MCF 10A (cell line): ENCODE results near the gene CIT. TPM values are rescaled to one million over a fixed set of nuclear protein-coding genes. Genes with fewer than 3 reads are reported as not detected.
"Not testable (repeated sequence)": the region's sequence is repeated elsewhere in the genome, so short reads cannot be mapped to it uniquely, and the experiment has no call there.

Experiments used
- BruUV-seq: library from RNA; stranded (reverse); fragments of 400-500 nt; replicated peaks from 2 replicates; lab custom pipeline; 2021; lab: Mats Ljungman, UMichigan
- CTCF ChIA-PET: fragments of 300-600 bp; sonication (Branson Sonifier 250); formaldehyde crosslinking; extraction: SDS; loops from one replicate; lab custom pipeline; 2021; ENCODE audit warnings: antibody characterized with exemption, inconsistent platforms; lab: Yijun Ruan, JAX
- POLR2A ChIA-PET: fragments of 300-600, 350-650 bp; sonication (Branson Sonifier 250); formaldehyde crosslinking; extraction: SDS; loops from one replicate; lab custom pipeline; 2020; ENCODE audit warnings: antibody characterized with exemption, inconsistent platforms; lab: Yijun Ruan, JAX
- DNase-seq: peaks from one replicate; pipeline ENCODE4 v3.0.0-alpha.2; 2018; ENCODE audit not compliant: unreplicated experiment
- H3K27ac Mint-ChIP-seq: one replicate; pipeline ENCODE4 v1.8.0; 2022; ENCODE audit warnings: mild to moderate bottlenecking, low read depth, mixed read lengths; ENCODE audit not compliant: unreplicated experiment
- H3K27me3 Mint-ChIP-seq: one replicate; pipeline ENCODE4 v1.8.0; 2022; ENCODE audit warnings: mixed read lengths; ENCODE audit not compliant: insufficient read depth, unreplicated experiment
- H3K36me3 Mint-ChIP-seq: one replicate; pipeline ENCODE4 v1.8.0; 2022; ENCODE audit warnings: mild to moderate bottlenecking, moderate library complexity, mixed read lengths; ENCODE audit not compliant: insufficient read depth, unreplicated experiment
- H3K4me1 Mint-ChIP-seq: one replicate; pipeline ENCODE4 v1.8.0; 2022; ENCODE audit warnings: mixed read lengths; ENCODE audit not compliant: insufficient read depth, unreplicated experiment
- H3K4me3 Mint-ChIP-seq: one replicate; pipeline ENCODE4 v1.8.0; 2022; ENCODE audit warnings: mild to moderate bottlenecking, moderate library complexity, mixed read lengths; ENCODE audit not compliant: unreplicated experiment
- H3K9me3 Mint-ChIP-seq: one replicate; pipeline ENCODE4 v1.8.0; 2022; ENCODE audit warnings: mixed read lengths; ENCODE audit not compliant: unreplicated experiment
- intact Hi-C: fragments of 100-400 bp; cut with micrococcal nuclease; formaldehyde crosslinking; loops from 2 replicates; pipeline ENCODE4 v1.14.1; 2022
- total RNA-seq: library from RNA; stranded (reverse); gene quantifications from 2 replicates; pipeline ENCODE4 v1.2.3, GENCODE V29; 2022
- TF ChIP-seq, protein P1 (sequence below): fragments of 200-600 bp; IDR thresholded peaks from one replicate; pipeline ENCODE4 v1.8.0; 2022; ENCODE audit warnings: antibody characterized with exemption, mild to moderate bottlenecking; ENCODE audit not compliant: unreplicated experiment

Gene CIT
- total RNA-seq, 1 experiment from 2014 or later, result 25.0 TPM

DNA sequence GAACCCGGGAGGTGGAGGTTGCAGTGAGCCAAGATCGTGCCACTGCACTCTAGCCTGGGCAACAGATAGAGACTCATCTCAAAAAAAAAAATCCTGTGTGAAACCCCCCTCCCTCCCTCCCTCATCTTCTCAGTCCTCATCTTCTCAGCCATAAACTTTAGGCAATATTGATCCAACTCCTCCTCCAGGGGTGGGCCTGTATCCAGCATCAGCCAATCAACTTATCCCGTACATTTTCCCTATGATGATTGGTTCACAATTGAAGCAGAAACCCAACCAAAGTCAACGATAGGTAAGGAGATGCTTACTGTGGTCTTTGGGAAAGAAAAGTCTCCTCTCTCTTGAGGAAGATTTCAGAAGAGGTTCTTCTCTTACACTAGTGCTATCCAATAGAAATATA is 33.5 kb upstream of the CIT start:
- TF ChIP-seq, protein P1, sequence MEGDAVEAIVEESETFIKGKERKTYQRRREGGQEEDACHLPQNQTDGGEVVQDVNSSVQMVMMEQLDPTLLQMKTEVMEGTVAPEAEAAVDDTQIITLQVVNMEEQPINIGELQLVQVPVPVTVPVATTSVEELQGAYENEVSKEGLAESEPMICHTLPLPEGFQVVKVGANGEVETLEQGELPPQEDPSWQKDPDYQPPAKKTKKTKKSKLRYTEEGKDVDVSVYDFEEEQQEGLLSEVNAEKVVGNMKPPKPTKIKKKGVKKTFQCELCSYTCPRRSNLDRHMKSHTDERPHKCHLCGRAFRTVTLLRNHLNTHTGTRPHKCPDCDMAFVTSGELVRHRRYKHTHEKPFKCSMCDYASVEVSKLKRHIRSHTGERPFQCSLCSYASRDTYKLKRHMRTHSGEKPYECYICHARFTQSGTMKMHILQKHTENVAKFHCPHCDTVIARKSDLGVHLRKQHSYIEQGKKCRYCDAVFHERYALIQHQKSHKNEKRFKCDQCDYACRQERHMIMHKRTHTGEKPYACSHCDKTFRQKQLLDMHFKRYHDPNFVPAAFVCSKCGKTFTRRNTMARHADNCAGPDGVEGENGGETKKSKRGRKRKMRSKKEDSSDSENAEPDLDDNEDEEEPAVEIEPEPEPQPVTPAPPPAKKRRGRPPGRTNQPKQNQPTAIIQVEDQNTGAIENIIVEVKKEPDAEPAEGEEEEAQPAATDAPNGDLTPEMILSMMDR, result no peak
- Mint-ChIP-seq H3K4me1 (no peaks in the 10 kb centered on the region), H3K27ac (no peak overlapping the region), H3K36me3 (no peaks in the 10 kb centered on the region), H3K27me3 (no peaks in the 10 kb centered on the region), H3K9me3 (no peaks in the 10 kb centered on the region), H3K4me3 (no peak overlapping the region)
- no peak for DNase-seq
- BruUV-seq, result no TSS peak
- POLR2A ChIA-PET, result no interaction called here
- intact Hi-C loops, result no loop called here
- CTCF ChIA-PET, result interaction anchor here (1.7 kb wide), 1 partner anchor 28 kb away, joined by 4 read pairs; no protein-coding TSS in a partner anchor

DNA sequence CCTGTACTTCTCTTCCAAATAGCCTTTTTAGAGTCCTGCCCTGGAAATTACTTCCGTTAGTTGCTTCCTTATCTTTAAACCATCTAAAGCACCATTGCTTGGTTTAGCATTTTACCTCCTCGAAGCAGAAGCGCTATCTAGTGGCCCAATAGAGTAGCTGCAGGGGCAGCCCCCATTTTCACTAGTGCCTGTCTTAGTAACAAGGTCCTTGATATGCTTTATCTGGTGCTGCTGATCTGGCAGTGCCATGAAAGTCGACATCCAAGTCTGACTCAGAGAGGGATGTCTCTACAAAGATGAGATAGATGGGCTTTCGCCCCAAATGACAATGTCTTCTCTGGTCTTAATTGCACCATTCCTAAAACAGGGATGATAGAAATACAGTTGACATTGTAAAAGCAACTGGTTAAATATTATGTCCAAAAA is 25.0 kb upstream of the CIT start:
- Mint-ChIP-seq H3K36me3 (no peaks in the 10 kb centered on the region), H3K9me3 (no peaks in the 10 kb centered on the region), H3K4me1 (peaks cover 10% of the 10 kb centered on the region), H3K27me3 (no peaks in the 10 kb centered on the region), H3K4me3 (no peak overlapping the region), H3K27ac (no peak overlapping the region)
- intact Hi-C loops, result loop anchor here (1.0 to 5.0 kb wide), 5 partner anchors 36 to 235 kb away; partner anchors contain the start of gene PRKAB1
- no TSS peak for BruUV-seq
- ChIA-PET CTCF (interaction anchor here (0.6 to 3.5 kb wide), 11 partner anchors 11 to 207 kb away, joined by 3 to 17 read pairs (median 4); no protein-coding TSS in a partner anchor), POLR2A (interaction anchor here (0.8 to 1.3 kb wide), 2 partner anchors 121 to 234 kb away, joined by 3 to 5 read pairs; partner anchors contain the start of gene PRKAB1)
- peak; percentile 78 for DNase-seq
- TF ChIP-seq, protein P1, result peak; percentile 86

DNA sequence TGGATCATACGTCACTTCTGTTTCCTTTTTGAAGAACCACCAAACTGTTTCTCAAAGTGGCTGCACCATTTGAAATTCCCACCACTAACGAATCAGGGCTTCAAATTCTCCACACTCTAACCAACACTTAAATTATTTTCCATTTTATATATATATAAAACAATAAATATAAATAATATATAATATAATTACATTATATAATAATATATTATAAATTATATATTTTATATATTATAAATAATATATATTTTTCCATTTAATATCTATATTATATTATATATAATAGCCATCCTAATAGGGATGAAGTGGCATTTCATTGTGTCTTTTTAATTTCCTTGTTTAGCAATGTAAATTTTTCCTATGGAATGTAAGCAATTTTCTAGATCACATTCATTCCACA is 24.6 kb upstream of the CIT start:
- H3K9me3 Mint-ChIP-seq, result no peaks in the 10 kb centered on the region
- peaks cover 10% of the 10 kb centered on the region for H3K4me1 Mint-ChIP-seq
- intact Hi-C loops, result loop anchor here (1.0 to 5.0 kb wide), 5 partner anchors 37 to 234 kb away; partner anchors contain the start of gene PRKAB1
- H3K27me3 Mint-ChIP-seq, result no peaks in the 10 kb centered on the region
- no peak for DNase-seq
- ChIA-PET POLR2A (interaction anchor here (0.8 to 1.3 kb wide), 2 partner anchors 120 to 234 kb away, joined by 3 to 5 read pairs; partner anchors contain the start of gene PRKAB1), CTCF (interaction anchor here (1.0 to 3.5 kb wide), 3 partner anchors 97 to 207 kb away, joined by 3 to 12 read pairs (median 3); no protein-coding TSS in a partner anchor)
- TF ChIP-seq, protein P1, result no peak
- BruUV-seq, result no TSS peak
- H3K27ac Mint-ChIP-seq, result no peak overlapping the region
- no peak overlapping the region for H3K4me3 Mint-ChIP-seq
- H3K36me3 Mint-ChIP-seq, result no peaks in the 10 kb centered on the region

DNA sequence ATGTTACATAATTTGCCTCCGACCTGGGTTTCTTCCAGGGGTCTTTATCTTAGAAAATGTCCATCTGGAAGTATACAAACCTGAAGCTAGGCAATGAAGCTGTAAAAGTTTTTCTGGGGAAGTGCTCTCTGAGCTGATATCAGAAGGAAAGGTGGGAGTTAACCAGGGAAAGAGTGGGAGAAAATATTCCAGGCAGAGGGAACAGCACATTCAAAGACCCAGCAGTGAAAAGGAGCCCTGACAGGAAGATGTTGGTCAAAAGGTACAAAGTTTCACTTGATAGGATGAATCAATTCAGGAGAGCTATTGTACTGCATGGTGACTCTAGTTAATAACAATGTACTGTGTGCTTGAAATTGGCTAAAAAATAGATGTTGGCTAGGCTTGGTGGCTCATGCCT is 17.8 kb upstream of the CIT start:
- peaks cover 7% of the 10 kb centered on the region for H3K9me3 Mint-ChIP-seq
- ChIA-PET CTCF (interaction anchor here (0.5 to 0.9 kb wide), 2 partner anchors 9 to 1710 kb away, joined by 3 to 4 read pairs; no protein-coding TSS in a partner anchor), POLR2A (interaction anchor here (0.7 kb wide), 1 partner anchor 770 kb away, joined by 3 read pairs; no protein-coding TSS in a partner anchor)
- peaks cover 6% of the 10 kb centered on the region for H3K36me3 Mint-ChIP-seq
- no peaks in the 10 kb centered on the region for H3K4me1 Mint-ChIP-seq
- intact Hi-C loops, result no loop called here
- H3K4me3 Mint-ChIP-seq, result no peak overlapping the region
- no peak overlapping the region for H3K27ac Mint-ChIP-seq
- no TSS peak for BruUV-seq
- no peak for DNase-seq
- TF ChIP-seq, protein P1, result no peak
- H3K27me3 Mint-ChIP-seq, result peaks cover 17% of the 10 kb centered on the region

DNA sequence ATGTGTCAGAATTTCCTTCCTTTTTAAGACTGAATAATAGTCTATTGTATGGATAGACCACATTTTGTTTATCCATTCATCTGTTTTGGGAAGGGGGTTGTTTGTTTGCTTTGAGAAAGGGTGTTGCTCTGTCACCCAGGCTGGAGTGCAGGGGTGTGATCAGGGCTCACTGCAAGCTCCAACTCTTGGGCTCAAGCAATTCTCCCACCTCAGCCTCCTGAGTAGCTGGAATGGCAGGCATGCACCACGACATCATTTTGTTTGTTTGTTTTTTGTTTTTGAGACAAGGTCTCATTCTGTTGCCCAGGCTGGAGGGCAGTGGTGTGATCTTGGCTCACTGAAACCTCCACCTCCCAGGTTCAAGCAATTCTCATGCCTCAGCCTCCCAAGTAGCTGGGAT is 15.5 kb upstream of the CIT start:
- H3K27me3 Mint-ChIP-seq, result peaks cover 17% of the 10 kb centered on the region
- H3K4me1 Mint-ChIP-seq, BruUV-seq, POLR2A ChIA-PET, H3K27ac Mint-ChIP-seq, DNase-seq, H3K4me3 Mint-ChIP-seq, intact Hi-C loops, H3K36me3 Mint-ChIP-seq, H3K9me3 Mint-ChIP-seq: not testable (repeated sequence)
- CTCF ChIA-PET, result interaction anchor here (1.3 to 1.6 kb wide), 2 partner anchors 11 to 13 kb away, joined by 3 read pairs; no protein-coding TSS in a partner anchor
